HCT116 (cell line): ENCODE data around the gene PDE4B.

Source experiments
- EZH2 ChIP-seq: fragments of 200-600 bp; sonication (generic); IDR thresholded peaks from 2 replicates; pipeline ENCODE4 v1.6.1; 2017; ENCODE audit warnings: antibody characterized with exemption, mixed run types
- JUND ChIP-seq: IDR thresholded peaks from 2 replicates; pipeline ENCODE4 v1.6.1; 2012
- POLR2A ChIP-seq: IDR thresholded peaks from 2 replicates; pipeline ENCODE4 v1.7.0; 2011; ENCODE audit warnings: borderline replicate concordance; ENCODE audit not compliant: insufficient read depth, insufficient read length; ENCODE audit errors: extremely low read depth
- SP1 ChIP-seq: IDR thresholded peaks from 2 replicates; pipeline ENCODE4 v1.6.1; 2012; ENCODE audit warnings: low read depth
- TF ChIP-seq, protein P1 (sequence below), 3 experiments: fragments of 200-600 bp in 1 of 3; sonication (generic) in 1 of 3; IDR thresholded peaks in 2 of 3; conservative IDR thresholded peaks in 1 of 3; 2 replicates each; pipeline ENCODE4 v1.5.1; 2012 to 2017; ENCODE audit warnings: low read depth in 2 of 3, low read length in 2 of 3, antibody characterized with exemption in 1 of 3, borderline replicate concordance in 1 of 3, control low read depth in 1 of 3, mild to moderate bottlenecking in 1 of 3, mixed read lengths in 1 of 3, mixed run types in 1 of 3, moderate library complexity in 1 of 3; ENCODE audit not compliant: insufficient read depth in 1 of 3
- TF ChIP-seq, protein P2 (sequence below): IDR thresholded peaks from 2 replicates; pipeline ENCODE4 v1.6.1; 2012

- no peak for TF ChIP-seq JUND
- no peak for TF ChIP-seq SP1
- TF ChIP-seq EZH2, result no peak
- TF ChIP-seq, protein P1, sequence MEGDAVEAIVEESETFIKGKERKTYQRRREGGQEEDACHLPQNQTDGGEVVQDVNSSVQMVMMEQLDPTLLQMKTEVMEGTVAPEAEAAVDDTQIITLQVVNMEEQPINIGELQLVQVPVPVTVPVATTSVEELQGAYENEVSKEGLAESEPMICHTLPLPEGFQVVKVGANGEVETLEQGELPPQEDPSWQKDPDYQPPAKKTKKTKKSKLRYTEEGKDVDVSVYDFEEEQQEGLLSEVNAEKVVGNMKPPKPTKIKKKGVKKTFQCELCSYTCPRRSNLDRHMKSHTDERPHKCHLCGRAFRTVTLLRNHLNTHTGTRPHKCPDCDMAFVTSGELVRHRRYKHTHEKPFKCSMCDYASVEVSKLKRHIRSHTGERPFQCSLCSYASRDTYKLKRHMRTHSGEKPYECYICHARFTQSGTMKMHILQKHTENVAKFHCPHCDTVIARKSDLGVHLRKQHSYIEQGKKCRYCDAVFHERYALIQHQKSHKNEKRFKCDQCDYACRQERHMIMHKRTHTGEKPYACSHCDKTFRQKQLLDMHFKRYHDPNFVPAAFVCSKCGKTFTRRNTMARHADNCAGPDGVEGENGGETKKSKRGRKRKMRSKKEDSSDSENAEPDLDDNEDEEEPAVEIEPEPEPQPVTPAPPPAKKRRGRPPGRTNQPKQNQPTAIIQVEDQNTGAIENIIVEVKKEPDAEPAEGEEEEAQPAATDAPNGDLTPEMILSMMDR (IDR thresholded peaks at IDR 0.05 in 2 of 3, conservative IDR thresholded peaks at IDR 0.05 in 1 of 3; ENCODE audit: borderline replicate concordance in 1 of 3, insufficient read depth in 1 of 3, low read depth in 2 of 3, low read length in 2 of 3), result no peak
- no peak for TF ChIP-seq POLR2A
- TF ChIP-seq, protein P2, sequence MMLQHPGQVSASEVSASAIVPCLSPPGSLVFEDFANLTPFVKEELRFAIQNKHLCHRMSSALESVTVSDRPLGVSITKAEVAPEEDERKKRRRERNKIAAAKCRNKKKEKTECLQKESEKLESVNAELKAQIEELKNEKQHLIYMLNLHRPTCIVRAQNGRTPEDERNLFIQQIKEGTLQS, result no peak
These were observed 170.6 kb downstream of the PDE4B start for GRCh38 chr1:65963156-65963888.
